ENCODE results near the gene NR2C2.

NR2C2 gene

GRCh38 chr3:14959359-14959943, 12.1 kb downstream of the NR2C2 start:
- H2AFZ ChIP-seq (ENCODE audit: low read length, unreplicated experiment) = no peak overlapping the region

GRCh38 chr3:14962762-14963161, 15.4 kb downstream of the NR2C2 start:
- Histone ChIP-seq H3K79me2 (ENCODE audit: control insufficient read depth, insufficient read depth, low read length, unreplicated experiment) (peaks cover 32% of the 10 kb centered on the region), H3K27ac (ENCODE audit: low read depth, low read length) (no peak overlapping the region), H2AFZ (ENCODE audit: low read length, unreplicated experiment) (no peak overlapping the region), H3K36me3 (ENCODE audit: insufficient read depth, low read length) (peaks cover 15% of the 10 kb centered on the region), H3K4me1 (ENCODE audit: control insufficient read depth, insufficient read depth, low read length, unreplicated experiment) (peaks cover 13% of the 10 kb centered on the region), H3K4me3 (ENCODE audit: low read depth, low read length) (no peak overlapping the region), H3K27me3 (ENCODE audit: insufficient read depth, low read length) (no peaks in the 10 kb centered on the region)

More at GRCh38 chr3:14959359-14959943, 12.1 kb downstream of the NR2C2 start:
- no peaks in the 10 kb centered on the region for H3K36me3 ChIP-seq (ENCODE audit: insufficient read depth, low read length)
- no peak overlapping the region for H3K4me3 ChIP-seq (ENCODE audit: low read depth, low read length)
- H3K27ac ChIP-seq (ENCODE audit: low read depth, low read length) = no peak overlapping the region
- no peaks in the 10 kb centered on the region for H3K27me3 ChIP-seq (ENCODE audit: insufficient read depth, low read length)
- H3K4me1 ChIP-seq (ENCODE audit: control insufficient read depth, insufficient read depth, low read length, unreplicated experiment) = peaks cover 14% of the 10 kb centered on the region
- H3K79me2 ChIP-seq (ENCODE audit: control insufficient read depth, insufficient read depth, low read length, unreplicated experiment) = peaks cover 59% of the 10 kb centered on the region

DNA sequence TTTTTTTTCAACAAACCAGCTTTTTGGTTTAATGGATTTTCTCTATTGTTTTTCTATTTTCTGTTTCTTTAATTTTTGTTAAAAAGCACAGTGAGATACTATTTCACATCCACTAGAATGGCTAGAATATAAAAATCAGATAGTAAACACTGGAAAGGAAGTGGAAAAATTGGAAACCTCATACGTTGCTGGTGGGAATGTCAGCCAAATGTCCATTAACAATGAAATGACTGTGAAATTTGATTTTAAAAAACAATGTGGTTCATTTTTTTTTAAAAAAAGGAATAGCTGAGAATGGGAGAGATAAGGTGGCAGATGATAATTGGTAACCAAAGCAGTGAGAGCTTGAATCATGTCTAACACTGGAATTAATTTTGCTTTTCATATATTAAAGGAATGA, 19.9 kb downstream of the NR2C2 start:
- no peak overlapping the region for H3K27ac ChIP-seq (ENCODE audit: low read depth, low read length)
- no peaks in the 10 kb centered on the region for H3K27me3 ChIP-seq (ENCODE audit: insufficient read depth, low read length)
- H3K4me1 ChIP-seq (ENCODE audit: control insufficient read depth, insufficient read depth, low read length, unreplicated experiment) = peaks cover 7% of the 10 kb centered on the region
- no peak overlapping the region for H3K4me3 ChIP-seq (ENCODE audit: low read depth, low read length)
- no peak overlapping the region for H2AFZ ChIP-seq (ENCODE audit: low read length, unreplicated experiment)
- peaks cover 3% of the 10 kb centered on the region for H3K79me2 ChIP-seq (ENCODE audit: control insufficient read depth, insufficient read depth, low read length, unreplicated experiment)
- H3K36me3 ChIP-seq (ENCODE audit: insufficient read depth, low read length) = peaks cover 15% of the 10 kb centered on the region

GRCh38 chr3:14969671-14970070, 22.3 kb downstream of the NR2C2 start:
- no peak overlapping the region for H3K27ac ChIP-seq (ENCODE audit: low read depth, low read length)
- H3K27me3 ChIP-seq (ENCODE audit: insufficient read depth, low read length) = no peaks in the 10 kb centered on the region
- peaks cover 8% of the 10 kb centered on the region for H3K79me2 ChIP-seq (ENCODE audit: control insufficient read depth, insufficient read depth, low read length, unreplicated experiment)
- no peaks in the 10 kb centered on the region for H3K4me1 ChIP-seq (ENCODE audit: control insufficient read depth, insufficient read depth, low read length, unreplicated experiment)
- no peak overlapping the region for H2AFZ ChIP-seq (ENCODE audit: low read length, unreplicated experiment)
- H3K36me3 ChIP-seq (ENCODE audit: insufficient read depth, low read length) = peaks cover 28% of the 10 kb centered on the region
- H3K4me3 ChIP-seq (ENCODE audit: low read depth, low read length) = no peak overlapping the region

DNA sequence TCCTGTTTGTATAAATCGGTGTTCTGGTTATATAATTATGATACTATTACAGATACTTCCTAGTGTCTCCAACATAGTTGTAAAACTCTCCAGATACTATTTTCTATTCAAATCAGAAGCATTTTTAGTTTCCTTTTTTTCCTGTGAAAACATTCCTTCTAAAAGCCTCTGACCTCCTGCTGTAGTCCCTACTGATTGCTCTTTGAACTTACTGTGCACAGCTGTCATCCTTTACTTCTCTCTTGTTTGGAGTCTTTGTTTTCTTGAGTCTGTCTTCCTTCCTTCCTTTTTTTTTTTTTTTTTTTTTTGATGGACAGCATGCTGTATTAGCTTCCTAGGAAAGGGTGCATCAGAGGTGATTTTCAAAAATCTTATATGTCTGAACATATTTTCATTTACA, 28.9 kb downstream of the NR2C2 start:
- H3K4me3 ChIP-seq (ENCODE audit: low read depth, low read length) = no peak overlapping the region
- peaks cover 25% of the 10 kb centered on the region for H3K36me3 ChIP-seq (ENCODE audit: insufficient read depth, low read length)
- H3K4me1 ChIP-seq (ENCODE audit: control insufficient read depth, insufficient read depth, low read length, unreplicated experiment) = no peaks in the 10 kb centered on the region
- H3K27ac ChIP-seq (ENCODE audit: low read depth, low read length) = no peak overlapping the region
- peaks cover 38% of the 10 kb centered on the region for H3K79me2 ChIP-seq (ENCODE audit: control insufficient read depth, insufficient read depth, low read length, unreplicated experiment)
- H2AFZ ChIP-seq (ENCODE audit: low read length, unreplicated experiment) = no peak overlapping the region
- no peaks in the 10 kb centered on the region for H3K27me3 ChIP-seq (ENCODE audit: insufficient read depth, low read length)

- Histone ChIP-seq H3K27me3 (ENCODE audit: insufficient read depth, low read length) (no peaks in the 10 kb centered on the region), H3K4me1 (ENCODE audit: control insufficient read depth, insufficient read depth, low read length, unreplicated experiment) (no peaks in the 10 kb centered on the region), H3K4me3 (ENCODE audit: low read depth, low read length) (no peak overlapping the region), H3K36me3 (ENCODE audit: insufficient read depth, low read length) (peaks cover 18% of the 10 kb centered on the region), H3K27ac (ENCODE audit: low read depth, low read length) (no peak overlapping the region), H3K79me2 (ENCODE audit: control insufficient read depth, insufficient read depth, low read length, unreplicated experiment) (peaks cover 36% of the 10 kb centered on the region), H2AFZ (ENCODE audit: low read length, unreplicated experiment) (no peak overlapping the region)
Measured at GRCh38 chr3:14980689-14981088, 33.3 kb downstream of the NR2C2 start.

GRCh38 chr3:14984581-14985113, 37.3 kb downstream of the NR2C2 start:
- H2AFZ ChIP-seq (ENCODE audit: low read length, unreplicated experiment) = no peak overlapping the region
- H3K27ac ChIP-seq (ENCODE audit: low read depth, low read length) = no peak overlapping the region
- peaks cover 37% of the 10 kb centered on the region for H3K79me2 ChIP-seq (ENCODE audit: control insufficient read depth, insufficient read depth, low read length, unreplicated experiment)
- H3K4me1 ChIP-seq (ENCODE audit: control insufficient read depth, insufficient read depth, low read length, unreplicated experiment) = no peaks in the 10 kb centered on the region
- H3K4me3 ChIP-seq (ENCODE audit: low read depth, low read length) = no peak overlapping the region
- H3K36me3 ChIP-seq (ENCODE audit: insufficient read depth, low read length) = peaks cover 12% of the 10 kb centered on the region
- no peaks in the 10 kb centered on the region for H3K27me3 ChIP-seq (ENCODE audit: insufficient read depth, low read length)

- H3K36me3 ChIP-seq (ENCODE audit: insufficient read depth, low read length) = peaks cover 11% of the 10 kb centered on the region
Measured at GRCh38 chr3:14988988-14989394, 41.6 kb downstream of the NR2C2 start.

DNA sequence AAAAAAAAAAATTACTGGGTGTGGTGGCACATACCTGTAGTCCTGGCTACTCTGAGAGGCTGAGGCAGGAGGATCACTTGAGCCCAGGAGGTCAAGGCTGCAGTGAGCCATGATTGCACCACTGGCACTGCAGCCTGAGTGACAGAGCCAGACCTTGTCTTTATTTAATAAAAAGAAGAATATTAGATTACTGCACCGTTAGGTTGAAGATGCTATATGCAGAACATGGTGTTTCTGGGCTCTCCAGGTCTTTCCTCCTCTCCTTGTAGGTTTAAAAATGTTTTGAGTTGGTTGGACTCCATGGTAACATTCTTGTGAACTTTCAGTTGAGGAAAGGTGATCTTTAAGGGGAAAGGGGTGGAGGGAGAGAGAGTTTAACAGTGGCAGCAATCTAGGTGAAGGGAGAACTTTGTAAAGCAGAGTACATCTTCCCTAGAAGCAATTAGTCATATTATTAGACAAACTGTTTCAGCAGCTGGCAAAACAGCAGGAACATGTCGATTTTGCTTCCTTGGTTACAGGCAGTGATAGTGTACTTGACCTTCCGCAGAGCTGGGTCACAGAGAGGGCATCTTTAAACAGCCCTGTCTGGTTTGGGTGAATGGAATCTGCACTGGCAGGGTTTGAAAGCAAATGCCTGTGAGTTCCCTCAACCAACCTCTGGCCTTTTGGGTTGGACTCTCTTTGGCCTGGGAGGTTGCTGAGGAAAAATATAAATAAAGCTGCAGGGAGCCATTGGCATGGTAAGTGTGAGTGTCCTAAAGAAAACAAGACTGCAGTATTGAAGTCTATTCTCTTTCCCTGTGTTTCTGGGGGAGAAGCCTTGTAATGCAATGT, 42.8 kb downstream of the NR2C2 start:
- H3K4me1 ChIP-seq (ENCODE audit: control insufficient read depth, insufficient read depth, low read length, unreplicated experiment) = peaks cover 11% of the 10 kb centered on the region
- H3K79me2 ChIP-seq (ENCODE audit: control insufficient read depth, insufficient read depth, low read length, unreplicated experiment) = peaks cover 39% of the 10 kb centered on the region
- no peaks in the 10 kb centered on the region for H3K27me3 ChIP-seq (ENCODE audit: insufficient read depth, low read length)
- H3K27ac ChIP-seq (ENCODE audit: low read depth, low read length) = no peak overlapping the region
- no peak overlapping the region for H3K4me3 ChIP-seq (ENCODE audit: low read depth, low read length)
- no peaks in the 10 kb centered on the region for H3K36me3 ChIP-seq (ENCODE audit: insufficient read depth, low read length)
- H2AFZ ChIP-seq (ENCODE audit: low read length, unreplicated experiment) = no peak overlapping the region

More at GRCh38 chr3:14988988-14989394, 41.6 kb downstream of the NR2C2 start:
- Histone ChIP-seq H3K27me3 (ENCODE audit: insufficient read depth, low read length) (no peaks in the 10 kb centered on the region), H2AFZ (ENCODE audit: low read length, unreplicated experiment) (no peak overlapping the region), H3K4me3 (ENCODE audit: low read depth, low read length) (no peak overlapping the region), H3K27ac (ENCODE audit: low read depth, low read length) (no peak overlapping the region), H3K79me2 (ENCODE audit: control insufficient read depth, insufficient read depth, low read length, unreplicated experiment) (peaks cover 45% of the 10 kb centered on the region), H3K4me1 (ENCODE audit: control insufficient read depth, insufficient read depth, low read length, unreplicated experiment) (peaks cover 11% of the 10 kb centered on the region)

- Histone ChIP-seq H3K79me2 (ENCODE audit: control insufficient read depth, insufficient read depth, low read length, unreplicated experiment) (peaks cover 41% of the 10 kb centered on the region), H3K4me1 (ENCODE audit: control insufficient read depth, insufficient read depth, low read length, unreplicated experiment) (peaks cover 11% of the 10 kb centered on the region), H3K36me3 (ENCODE audit: insufficient read depth, low read length) (no peaks in the 10 kb centered on the region), H2AFZ (ENCODE audit: low read length, unreplicated experiment) (no peak overlapping the region), H3K27me3 (ENCODE audit: insufficient read depth, low read length) (no peaks in the 10 kb centered on the region), H3K4me3 (ENCODE audit: low read depth, low read length) (no peak overlapping the region), H3K27ac (ENCODE audit: low read depth, low read length) (no peak overlapping the region)
Measured at GRCh38 chr3:14990780-14991148, 43.4 kb downstream of the NR2C2 start.
